Choroid plexus epithelial cell (primary cell): ENCODE measurements around the gene TACR1.

ENCODE experiments used
- DNase-seq: peaks from one replicate; pipeline ENCODE4 v3.0.0-alpha.2; 2010; ENCODE audit warnings: low read depth
- H3K4me3 ChIP-seq: 2 replicates; pipeline ENCODE4 v1.5.1; 2011; ENCODE audit warnings: low read depth, mild to moderate bottlenecking, control low read depth, low read length, moderate library complexity
- CTCF ChIP-seq: conservative IDR thresholded peaks from 2 replicates; pipeline ENCODE4 v1.5.1; 2011; ENCODE audit warnings: low read depth, mild to moderate bottlenecking, control low read depth, inconsistent platforms, low read length, moderate library complexity

Gene TACR1

DNA sequence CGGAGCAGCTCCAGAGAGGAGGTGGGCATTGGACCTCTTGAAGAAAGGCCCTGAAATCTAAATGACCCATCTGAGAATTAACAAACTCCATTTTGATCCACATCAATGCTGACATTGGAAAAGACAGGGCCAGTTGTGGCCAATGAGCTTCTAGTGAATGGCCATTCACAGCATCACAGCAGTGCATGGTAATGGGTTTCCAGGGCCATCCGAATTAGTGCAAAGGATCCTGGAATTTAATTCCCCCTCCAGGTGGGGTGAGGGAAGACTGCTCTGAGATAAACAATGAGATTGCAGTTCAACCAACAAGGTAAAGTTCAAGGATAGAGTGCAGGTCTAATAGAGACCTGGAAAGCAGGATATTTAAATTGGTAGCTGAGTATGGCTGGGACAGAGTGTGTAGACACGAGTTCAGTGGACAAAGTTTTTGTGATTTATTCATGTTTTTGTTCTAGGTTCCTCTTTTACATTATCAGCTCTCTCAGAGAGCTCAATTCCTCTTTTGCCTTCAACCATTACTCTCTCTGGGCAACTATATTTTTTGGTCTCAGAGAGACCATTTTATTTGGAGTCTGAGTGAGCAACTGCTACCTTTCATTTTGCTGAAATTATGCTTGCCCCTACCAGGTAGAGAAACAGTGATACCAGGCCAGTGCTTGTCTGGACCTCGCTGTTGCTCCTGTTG lies 5.0 kb downstream of the TACR1 start:
- no peak for TF ChIP-seq CTCF

DNA sequence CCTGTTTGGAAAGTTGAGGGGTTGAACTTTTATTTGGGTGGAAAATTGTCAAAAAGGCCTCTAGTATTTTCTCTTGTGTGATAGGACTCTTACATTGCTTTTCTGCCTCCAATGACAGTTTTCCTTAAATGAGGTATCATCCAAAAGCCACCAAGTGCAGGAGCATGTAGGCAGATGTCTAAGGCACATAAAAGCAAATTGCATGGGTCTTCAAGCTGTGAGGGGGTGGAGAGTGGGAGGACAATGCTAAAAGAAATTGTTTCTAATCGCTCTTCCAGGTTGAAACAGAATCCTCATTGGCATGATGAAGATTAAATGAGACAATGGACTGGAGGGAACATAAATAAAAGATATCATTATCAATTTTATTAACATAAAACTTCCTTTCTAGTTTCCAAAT lies 6.8 kb downstream of the TACR1 start:
- no peak for DNase-seq
- no peak for TF ChIP-seq CTCF
- no peak overlapping the region for H3K4me3 ChIP-seq

More for the DNA sequence above, 5.0 kb downstream of the TACR1 start:
- no peak overlapping the region for H3K4me3 ChIP-seq
- no peak for DNase-seq

DNA sequence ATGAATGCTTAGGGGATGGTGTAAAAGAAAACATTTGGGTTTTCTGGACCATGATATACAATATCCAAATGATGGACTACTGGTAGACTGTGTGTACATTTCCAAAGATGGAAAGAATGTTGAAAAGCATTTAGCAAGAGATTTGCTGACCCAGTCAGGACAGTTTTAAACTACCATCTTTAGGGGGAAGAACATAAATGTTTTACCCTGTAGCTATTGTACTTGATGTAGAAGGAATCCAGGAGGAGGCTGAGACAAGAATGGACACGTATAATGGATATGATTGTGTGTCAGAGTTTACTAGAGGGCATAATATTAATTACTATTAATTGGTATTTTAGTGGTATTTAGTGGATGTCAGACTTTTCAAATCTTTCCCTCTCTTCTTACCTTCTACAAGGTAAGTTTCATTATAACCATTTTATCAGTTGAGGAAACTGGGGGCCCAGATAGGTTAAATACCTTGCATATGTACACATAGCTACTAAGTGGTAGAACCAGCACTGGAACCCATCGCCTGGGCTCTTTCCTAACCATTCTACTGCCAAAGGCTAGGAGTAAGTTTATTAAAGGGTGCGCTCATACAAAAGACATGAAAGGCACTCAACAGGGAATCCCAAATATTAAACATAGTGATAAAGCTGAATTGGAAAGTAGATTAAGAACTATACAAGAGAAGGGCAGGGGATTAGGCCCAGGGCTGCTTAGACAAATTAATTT lies 8.9 kb downstream of the TACR1 start:
- no peak for DNase-seq
- H3K4me3 ChIP-seq, result no peak overlapping the region
- no peak for TF ChIP-seq CTCF

DNA sequence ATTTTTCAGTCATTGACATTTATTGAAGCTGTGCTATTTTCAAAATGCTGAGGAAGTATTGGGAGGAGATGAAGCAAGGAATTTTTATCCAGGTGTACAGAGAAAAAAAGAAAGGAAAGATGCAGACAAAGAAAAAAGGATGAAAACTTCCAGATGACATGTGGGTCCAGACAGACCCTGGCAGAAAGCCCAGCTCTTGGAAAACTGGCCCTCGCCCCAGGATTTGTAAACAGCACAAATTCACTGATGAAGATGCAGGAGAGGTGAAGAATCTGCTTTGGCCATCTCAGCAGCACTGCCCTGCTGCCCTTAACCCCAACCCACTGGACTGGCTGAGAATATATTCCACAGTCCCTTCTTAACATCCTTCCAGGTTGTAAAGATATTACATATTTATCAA lies 12.5 kb downstream of the TACR1 start:
- TF ChIP-seq CTCF, result no peak
- H3K4me3 ChIP-seq, result no peak overlapping the region
- no peak for DNase-seq

DNA sequence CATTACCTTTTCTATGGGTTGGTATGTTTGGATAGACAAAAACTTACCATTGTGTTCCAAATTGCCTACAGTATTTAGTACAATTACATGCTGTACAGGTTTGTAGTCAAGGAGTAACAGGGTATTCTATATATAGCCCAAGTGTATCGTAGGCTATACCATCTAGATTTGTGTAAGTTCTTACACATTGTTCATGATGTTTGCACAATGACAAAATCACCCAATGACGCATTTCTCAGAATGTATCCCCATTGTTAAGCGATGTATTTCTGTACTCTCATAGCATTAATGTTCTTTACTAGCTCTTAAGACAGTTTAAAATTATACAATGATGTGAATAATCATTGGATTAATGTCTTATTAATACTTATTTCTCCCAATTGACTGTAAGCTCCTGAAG lies 16.7 kb downstream of the TACR1 start:
- no peak for DNase-seq
- no peak for TF ChIP-seq CTCF
- no peak overlapping the region for H3K4me3 ChIP-seq

GRCh38 chr2:75180476-75180875 lies 18.8 kb downstream of the TACR1 start:
- no peak for TF ChIP-seq CTCF
- no peak for DNase-seq

DNA sequence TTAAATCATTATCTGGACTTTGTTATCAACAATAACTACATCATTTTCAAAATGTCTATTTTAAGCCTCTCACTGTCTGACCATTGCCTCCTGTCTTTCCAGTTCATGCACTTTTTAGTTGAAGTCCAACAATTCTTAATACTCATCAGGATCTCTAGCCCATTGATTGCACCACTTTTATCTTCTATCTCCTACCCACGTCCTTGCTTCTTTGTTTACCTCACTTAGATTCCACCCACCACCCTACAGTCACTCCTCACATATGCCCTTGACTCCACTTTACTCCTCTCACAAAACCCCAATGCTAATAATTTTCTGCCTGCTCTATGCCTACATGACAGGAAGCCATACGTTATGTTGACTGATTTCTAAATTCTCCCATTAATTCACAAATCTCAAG lies 21.9 kb downstream of the TACR1 start:
- no peak for TF ChIP-seq CTCF
- DNase-seq, result no peak
- H3K4me3 ChIP-seq, result no peak overlapping the region

More at GRCh38 chr2:75180476-75180875, 18.8 kb downstream of the TACR1 start:
- no peak overlapping the region for H3K4me3 ChIP-seq
